PC-9 (cell line): Measurements from ENCODE around the gene DAB1.

Experiments
- EZH2 ChIP-seq: fragments of 200-600 bp; sonication (generic); IDR thresholded peaks from 2 replicates; pipeline ENCODE4 v1.8.0; 2017; ENCODE audit warnings: antibody characterized with exemption, low read depth
- TF ChIP-seq, protein P1 (sequence below): fragments of 200-600 bp; sonication (generic); conservative IDR thresholded peaks from 2 replicates; pipeline ENCODE4 v1.6.1; 2017; ENCODE audit warnings: mixed run types, antibody characterized with exemption, mild to moderate bottlenecking, moderate library complexity

DNA sequence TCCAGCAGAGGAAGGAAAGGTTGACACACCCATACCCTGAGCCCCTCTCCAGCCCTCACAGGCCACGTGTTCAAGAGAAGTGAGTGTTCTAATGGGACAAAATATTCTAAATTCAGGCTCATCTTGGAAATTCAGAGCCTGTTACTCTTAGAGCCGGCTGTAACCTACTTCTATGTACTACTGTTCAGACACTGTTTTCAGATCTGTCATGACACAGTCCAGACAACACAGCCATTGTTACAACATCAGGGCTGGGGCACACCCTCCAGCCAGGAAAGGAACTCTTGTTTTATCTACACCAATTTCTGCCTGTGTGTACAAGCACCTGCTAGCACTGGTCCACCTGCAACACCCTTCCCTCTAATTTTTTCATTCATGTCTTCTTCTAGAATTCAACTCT lies 312.7 kb downstream of the DAB1 start:
- TF ChIP-seq, protein P1, sequence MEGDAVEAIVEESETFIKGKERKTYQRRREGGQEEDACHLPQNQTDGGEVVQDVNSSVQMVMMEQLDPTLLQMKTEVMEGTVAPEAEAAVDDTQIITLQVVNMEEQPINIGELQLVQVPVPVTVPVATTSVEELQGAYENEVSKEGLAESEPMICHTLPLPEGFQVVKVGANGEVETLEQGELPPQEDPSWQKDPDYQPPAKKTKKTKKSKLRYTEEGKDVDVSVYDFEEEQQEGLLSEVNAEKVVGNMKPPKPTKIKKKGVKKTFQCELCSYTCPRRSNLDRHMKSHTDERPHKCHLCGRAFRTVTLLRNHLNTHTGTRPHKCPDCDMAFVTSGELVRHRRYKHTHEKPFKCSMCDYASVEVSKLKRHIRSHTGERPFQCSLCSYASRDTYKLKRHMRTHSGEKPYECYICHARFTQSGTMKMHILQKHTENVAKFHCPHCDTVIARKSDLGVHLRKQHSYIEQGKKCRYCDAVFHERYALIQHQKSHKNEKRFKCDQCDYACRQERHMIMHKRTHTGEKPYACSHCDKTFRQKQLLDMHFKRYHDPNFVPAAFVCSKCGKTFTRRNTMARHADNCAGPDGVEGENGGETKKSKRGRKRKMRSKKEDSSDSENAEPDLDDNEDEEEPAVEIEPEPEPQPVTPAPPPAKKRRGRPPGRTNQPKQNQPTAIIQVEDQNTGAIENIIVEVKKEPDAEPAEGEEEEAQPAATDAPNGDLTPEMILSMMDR: no peak
- no peak for TF ChIP-seq EZH2
